ENCODE results near the gene SH3PXD2A.

SH3PXD2A gene

DNA sequence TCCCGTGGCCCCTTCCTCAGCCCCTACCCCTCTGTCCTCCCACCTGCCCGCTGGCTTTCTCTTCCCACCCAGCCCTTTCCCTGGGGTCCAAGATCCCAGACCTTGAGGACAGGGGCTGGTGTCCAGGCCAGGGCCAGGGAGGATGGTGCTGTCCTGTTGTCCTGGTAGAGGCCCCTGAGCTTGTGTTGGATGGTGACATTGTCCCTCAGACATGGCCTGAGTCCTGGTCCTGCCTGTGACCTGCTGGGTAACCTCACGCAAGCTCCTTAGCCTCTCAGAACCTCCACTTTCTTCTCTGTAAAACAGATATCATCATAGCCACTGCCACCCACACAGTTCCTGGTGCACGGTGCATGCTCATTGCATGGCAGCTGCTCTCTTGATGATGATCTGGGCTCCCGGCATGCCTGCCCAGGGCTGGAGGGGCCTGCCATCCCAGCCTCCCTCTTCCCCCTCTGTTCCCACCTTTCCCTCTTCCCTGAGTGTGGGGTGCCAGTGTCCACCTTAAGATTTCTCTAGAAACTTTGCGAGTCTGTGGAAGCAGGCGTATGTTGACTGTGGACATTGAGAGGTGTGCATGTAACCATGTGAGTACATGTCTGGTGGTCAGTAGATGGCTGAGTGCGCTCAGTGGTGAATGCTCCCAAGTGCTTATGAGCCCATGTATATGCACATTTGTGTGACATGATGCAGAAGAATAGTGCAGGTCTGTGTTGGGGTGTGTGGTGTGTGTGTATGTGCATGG lies 301.5 kb downstream of the SH3PXD2A start:
- no peak for DNase-seq

DNA sequence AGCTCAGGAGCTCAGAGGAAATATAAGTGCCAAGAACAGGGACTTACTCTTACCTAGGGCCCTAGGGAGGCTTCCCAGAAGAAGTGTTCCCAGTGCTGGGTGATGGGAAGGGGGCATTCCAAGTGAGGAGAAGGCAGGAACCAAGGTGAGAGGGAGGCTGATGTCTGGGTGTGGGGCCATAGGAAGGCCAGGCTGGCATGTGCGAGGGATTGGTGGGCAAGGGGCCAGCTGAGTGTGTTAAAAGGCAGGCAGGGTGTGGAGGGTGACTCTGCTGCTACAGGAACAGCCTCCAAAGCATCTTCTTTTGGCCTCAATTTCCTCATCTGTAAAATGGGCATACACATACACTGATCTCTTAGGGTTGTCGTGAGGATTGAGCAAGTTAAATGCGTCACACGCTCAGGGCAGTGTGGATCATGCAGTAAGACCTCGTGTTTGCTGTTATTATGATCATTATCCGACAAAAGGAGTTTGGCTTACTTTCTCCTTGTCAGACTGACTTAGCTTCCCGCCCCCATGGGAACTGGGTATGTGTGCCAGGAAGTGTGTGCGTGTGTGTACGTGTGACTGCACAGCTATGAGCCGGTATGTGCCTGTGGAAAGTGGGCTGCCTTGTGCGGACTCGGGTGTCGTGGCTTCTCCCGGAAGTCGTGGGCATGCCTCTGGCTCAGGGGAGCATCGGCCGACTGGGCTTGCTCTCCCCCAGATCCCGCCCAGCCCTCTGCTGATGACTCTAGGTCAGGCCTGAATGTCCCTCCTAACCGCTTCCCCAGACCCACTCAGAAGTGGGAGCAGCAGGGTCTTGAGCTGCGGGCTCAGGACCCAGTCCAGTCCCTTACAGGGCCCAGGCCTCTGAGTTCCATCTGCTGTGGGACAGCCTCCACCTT lies 302.3 kb downstream of the SH3PXD2A start:
- DNase-seq = no peak

DNA sequence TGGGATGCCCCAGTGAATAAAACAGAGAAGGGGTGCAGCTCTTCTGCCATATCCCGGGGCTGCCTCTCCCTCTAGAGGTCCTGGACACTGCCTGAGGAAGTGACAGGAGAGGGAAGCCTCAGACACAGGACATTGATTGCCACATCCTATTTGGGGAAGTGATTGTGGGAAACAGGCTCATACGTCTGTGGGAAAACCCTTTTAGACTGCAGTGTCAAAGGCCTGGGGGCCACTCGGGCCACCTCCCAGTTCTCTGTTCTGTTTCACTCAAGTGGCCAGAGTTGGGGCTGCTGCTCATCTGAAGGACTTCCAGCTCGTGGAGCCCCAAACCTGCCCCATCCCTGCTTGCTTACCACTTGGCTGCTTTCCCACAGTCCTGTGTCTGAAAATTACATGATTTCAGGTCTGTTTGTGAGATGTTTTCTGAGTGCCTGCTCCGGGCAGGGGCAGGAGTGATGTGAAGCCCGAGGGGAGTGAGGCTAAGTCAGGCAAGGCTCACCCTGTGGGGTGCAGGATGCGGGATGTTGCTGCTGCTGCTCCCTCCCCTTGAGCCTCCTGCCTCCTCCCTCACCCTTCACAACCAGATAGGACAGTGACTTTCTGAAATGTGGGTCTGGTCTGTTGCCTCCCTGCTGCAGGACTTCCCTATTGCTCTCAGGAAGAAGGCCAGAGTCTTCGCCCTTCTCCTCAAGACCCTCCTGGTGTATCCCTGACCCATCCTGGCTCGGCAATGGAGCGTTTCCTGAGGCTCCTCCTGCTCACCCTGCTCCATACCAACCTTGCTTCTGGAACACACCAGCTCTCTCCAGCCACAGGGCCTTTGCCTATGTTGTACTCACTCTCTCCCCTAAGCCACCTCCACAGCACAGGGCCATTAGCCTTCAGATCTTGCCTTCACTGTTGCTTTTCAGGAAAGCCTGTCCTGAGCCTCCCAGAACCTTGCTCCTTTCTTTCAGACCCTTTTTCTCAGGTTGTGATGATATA lies 303.5 kb downstream of the SH3PXD2A start:
- DNase-seq = no peak

DNA sequence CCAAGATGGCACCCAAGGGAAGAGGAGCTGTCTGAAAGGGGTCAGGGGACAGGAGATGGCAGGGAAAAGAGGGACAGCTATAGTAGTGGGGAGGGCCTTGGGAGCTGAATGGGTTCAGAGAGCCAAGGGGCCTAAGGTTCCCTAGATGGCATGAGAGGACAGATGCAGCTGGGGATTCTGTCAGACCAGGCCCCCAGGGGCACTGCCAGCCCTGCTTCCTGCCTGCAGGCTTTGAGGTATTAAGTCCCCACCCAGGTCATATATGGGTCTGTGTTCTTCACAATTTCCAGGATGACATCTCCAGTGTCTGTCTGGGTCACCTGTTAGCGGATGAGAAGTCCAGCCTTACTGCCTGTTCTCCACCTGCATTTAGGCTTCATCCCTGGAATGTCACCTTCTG lies 305.1 kb downstream of the SH3PXD2A start:
- DNase-seq = no peak

DNA sequence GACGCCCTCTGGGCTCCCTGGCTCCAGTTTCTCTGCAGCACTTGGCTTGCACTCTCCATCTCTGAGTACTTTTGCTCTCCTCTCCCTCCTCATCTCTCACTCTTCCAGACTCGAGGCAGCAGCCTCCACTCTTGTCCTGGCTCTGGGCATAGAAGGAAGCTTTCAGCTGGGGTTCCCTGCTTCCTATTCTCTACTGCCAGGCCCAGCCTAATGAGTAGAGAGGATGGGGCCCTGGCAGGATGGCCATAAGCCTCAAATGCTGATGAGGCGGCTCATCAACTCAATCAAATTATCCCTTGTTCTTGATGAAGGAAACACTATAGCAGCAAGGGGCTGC lies 306.1 kb downstream of the SH3PXD2A start:
- no peak for DNase-seq

DNA sequence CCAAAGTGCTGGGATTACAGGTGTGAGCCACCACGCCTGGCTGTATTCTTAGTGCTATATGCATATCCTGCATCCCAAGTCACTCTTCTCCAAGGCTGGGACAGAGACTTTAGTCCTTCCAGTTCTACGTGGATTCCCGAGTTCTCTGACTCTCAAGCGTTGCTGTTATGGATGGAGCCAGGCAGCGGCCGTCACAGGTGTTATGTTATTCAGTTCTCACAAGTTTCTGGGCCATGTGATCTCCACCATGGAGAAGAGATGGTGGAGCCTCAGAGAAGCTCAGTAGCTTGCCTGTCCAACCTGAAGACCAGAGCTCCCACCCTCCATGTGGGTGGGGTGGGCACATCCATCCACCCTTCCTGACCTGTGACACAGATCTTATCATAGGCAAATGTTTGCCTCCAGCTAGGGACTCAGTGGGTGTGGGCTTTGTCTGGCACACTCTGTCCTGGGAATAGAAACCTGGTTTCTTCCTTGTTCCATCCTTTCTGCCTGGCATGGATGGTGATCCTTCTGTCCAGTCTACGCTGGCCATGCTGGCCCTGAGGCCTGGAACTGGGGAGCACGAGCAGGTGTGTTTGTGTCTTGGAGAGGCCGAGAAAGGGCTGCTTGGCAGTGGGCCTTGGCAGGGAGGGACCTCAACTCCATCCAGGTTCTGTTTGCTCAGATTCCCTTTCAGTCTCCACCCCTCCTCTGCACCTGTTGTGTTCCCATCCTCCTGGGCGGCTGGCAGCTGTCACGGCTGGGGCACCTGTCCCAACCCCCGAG lies 306.6 kb downstream of the SH3PXD2A start:
- DNase-seq = no peak

DNA sequence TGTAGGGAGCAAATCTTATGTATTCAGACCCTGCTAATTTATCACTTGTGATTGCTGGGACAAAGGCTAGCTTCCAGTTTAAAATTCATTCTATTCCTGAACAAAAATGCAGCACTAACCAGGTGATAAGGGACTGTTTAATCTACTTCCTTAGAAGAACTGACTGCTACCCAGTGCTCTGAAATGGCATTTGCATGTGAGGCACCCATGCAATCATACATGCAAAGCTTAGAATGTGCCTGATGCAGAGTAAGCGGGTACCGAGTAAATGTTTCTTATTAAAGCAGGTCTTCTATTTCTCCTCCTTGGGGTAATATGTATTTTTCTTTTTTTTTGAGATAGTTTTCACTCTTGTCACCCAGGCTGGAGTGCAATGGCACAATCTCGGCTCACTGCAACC lies 307.4 kb downstream of the SH3PXD2A start:
- DNase-seq = no peak

DNA sequence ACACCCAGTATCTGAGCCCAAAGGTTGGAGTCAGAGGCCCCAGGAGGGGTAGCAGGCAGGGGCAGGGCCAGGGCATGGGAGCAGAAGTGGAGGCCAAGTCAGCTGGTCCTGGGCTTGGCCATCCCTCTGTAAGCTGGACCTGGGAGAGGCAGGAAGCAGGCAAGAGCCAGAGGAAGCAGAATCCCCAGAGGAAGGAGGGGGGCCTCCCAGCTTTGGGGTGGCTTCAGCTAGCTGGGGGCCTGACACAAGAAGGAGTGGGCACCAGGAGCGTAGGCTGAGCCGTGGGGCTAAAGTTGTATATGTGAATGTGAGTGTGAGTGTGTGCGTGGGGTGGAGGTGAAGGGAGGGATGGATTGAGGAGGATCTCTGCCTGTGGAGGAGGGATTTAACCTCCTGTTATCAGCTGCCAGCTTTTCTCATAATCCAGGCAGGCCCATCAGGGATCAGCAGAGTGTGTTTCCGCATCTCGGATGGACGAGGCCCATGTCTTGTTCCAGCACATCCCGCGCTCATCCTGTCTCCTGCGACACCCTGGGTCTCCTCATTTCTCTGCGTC lies 307.9 kb downstream of the SH3PXD2A start:
- DNase-seq = no peak

DNA sequence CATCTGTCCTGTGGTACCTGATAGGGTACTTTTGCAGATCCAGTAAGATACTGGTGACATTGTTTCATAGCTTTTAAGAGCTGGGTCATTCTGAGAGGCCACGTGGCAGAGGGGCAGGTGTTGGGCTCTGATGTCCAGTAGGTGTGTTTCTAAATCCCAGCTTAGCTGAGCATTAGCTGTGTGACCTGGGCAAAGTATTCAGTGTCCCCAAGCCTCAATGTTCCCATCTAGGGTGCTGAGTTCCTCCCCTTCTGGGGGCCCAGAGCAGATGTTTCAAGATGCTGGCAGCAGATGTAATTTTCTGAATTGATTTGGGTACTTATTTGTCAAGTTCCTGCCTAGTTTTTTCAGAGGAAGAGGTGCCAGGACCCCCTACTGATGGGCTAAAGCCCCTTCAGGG lies 309.0 kb downstream of the SH3PXD2A start:
- DNase-seq = no peak

DNA sequence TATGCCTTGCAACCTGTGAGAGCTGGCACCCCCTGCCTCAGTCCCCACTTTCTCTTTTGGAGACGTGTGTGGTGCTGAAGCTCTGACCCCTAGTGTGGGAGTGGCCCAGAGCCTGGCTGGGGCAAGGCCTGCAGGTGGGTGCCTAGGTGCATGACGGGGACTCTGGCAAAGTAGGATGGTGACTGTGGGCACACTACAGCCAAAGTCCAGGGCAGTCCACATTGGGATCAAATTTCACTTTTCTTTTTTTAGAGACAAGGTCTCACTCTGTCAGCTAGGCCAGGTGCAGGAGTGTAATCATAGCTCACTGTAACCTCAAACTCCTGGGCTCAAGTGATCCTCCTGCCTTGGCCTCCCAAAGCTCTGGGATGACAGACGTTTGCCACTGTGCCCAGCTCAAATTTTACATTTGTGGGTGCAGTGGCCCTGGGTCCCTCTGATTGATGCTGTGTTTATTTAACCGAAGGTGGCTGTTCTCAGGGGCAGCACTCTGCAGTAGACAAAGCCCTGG lies 309.6 kb downstream of the SH3PXD2A start:
- no peak for DNase-seq

DNA sequence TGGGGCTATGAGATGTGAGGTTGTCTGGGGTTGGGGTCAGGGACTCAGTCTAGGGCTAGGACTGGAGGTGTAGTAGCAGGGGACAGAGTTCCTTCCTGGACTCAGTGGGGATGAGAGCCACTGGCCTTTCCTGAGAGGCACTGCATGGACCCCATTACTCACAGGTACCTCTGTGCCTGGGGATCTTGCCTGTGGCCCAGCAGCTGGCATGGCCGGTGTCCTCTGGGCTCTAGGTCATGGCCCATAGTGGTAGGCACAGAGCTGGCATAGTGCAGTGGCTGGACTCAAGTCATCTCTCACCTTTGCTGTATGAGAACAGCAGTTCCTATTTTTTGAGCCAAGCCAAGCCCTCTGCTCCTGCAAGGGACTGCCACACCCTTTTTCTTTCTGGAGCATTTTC lies 310.0 kb downstream of the SH3PXD2A start:
- DNase-seq = no peak

DNA sequence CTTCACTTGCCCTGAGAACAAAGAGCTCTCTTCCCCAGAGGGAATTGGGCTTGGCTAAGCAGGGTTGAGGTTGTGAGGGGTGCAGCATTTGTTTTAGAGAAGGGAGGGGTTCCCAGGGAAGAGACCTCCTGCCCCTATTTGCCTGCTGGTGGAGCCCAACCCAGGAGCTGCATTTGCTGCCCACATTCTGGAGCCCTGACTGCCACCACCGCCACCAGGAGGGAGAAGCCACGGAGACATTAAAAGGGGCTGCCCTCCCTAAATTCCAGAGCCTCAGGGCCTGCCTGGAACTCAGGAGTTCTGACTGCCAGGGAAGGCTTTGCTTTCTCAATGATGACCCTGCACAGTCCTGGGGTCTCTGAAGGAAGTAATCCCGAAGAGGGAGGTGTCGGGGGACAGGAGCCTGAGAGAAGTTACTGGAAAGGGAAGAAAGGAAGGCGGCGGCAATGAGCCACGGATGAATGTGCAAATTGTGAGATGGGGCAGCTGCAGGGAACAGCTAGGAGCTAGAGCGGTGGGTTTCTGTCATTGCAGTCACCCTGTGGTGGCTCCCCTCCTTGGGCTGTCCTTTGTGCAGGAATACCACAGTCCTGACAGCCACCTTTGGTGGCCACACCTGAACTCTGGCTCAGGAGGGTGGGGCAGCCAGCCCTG lies 310.6 kb downstream of the SH3PXD2A start:
- no peak for DNase-seq
